22Rv1 (cell line): ENCODE data around the gene NPDC1.

Experiments
- H3K27ac ChIP-seq: fragments of 450-650 bp; 2 replicates; pipeline ENCODE4 v1.5.1; 2017
- CTCF ChIP-seq: fragments of 450-650 bp; IDR thresholded peaks from 2 replicates; pipeline ENCODE4 v1.5.1; 2017; ENCODE audit warnings: mild to moderate bottlenecking
- ZFX ChIP-seq: fragments of 450-650 bp; IDR thresholded peaks from 2 replicates; pipeline ENCODE4 v1.6.1; 2017; ENCODE audit warnings: antibody characterized with exemption, borderline replicate concordance

The NPDC1 gene

GRCh38 chr9:137073992-137074399 lies 28.0 kb upstream of the NPDC1 start:
- no peak overlapping the region; the same call in 1 of the 2 replicates for H3K27ac ChIP-seq
- TF ChIP-seq ZFX (no peak), CTCF (no peak)

- TF ChIP-seq ZFX, result no peak
- no peak for TF ChIP-seq CTCF
- peak overlapping the region; percentile 86 for H3K27ac ChIP-seq
Measured at GRCh38 chr9:137071282-137071681, 25.3 kb upstream of the NPDC1 start.

GRCh38 chr9:137070906-137071275 lies 24.9 kb upstream of the NPDC1 start:
- peak overlapping the region; percentile 86 for H3K27ac ChIP-seq
- TF ChIP-seq ZFX (no peak), CTCF (no peak)

- H3K27ac ChIP-seq, result peak within 1 kb of the TSS; percentile 86
- TF ChIP-seq CTCF (no peak), ZFX (no peak)
Measured at GRCh38 chr9:137070201-137070905, 24.4 kb upstream of the NPDC1 start, which contains the start of gene SAPCD2. SAPCD2 (minus strand) TSS chr9:137070557; CDS start chr9:137070460, 97 bp downstream.

GRCh38 chr9:137069508-137070091 lies 23.6 kb upstream of the NPDC1 start:
- H3K27ac ChIP-seq, result peak overlapping the region; percentile 86
- peak; percentile 19; the same call in 1 of the 2 replicates for TF ChIP-seq CTCF
- TF ChIP-seq ZFX, result no peak

GRCh38 chr9:137068539-137069507 lies 22.8 kb upstream of the NPDC1 start:
- peak overlapping the region; percentile 86 for H3K27ac ChIP-seq
- no peak for TF ChIP-seq CTCF
- no peak for TF ChIP-seq ZFX
